ENCODE data around the gene LGALS1. TPM values are rescaled to one million over a fixed set of nuclear protein-coding genes. Genes with fewer than 3 reads are reported as not detected.
"Not testable (repeated sequence)": the region's sequence is repeated elsewhere in the genome, so short reads cannot be mapped to it uniquely, and the experiment has no call there.

LGALS1 gene
- total RNA-seq, 4 donors from 2014 or later, result 110 to 347 (median 232) TPM

GRCh38 chr22:37711490-37711889 is 36.1 kb downstream of the LGALS1 start:
- TF ChIP-seq CTCF (IDR thresholded peaks at IDR 0.05), result no peak
- no peak for TF ChIP-seq POLR2A (IDR thresholded peaks at IDR 0.05)

GRCh38 chr22:37713761-37714160 is 38.3 kb downstream of the LGALS1 start:
- DNase-seq (ENCODE audit: low spot score in 2 of 2), result no peak
- TF ChIP-seq CTCF (IDR thresholded peaks at IDR 0.05) (no peak), POLR2A (IDR thresholded peaks at IDR 0.05) (no peak)
- no peak overlapping the region for H3K4me3 ChIP-seq (ENCODE audit: low read depth, poor library complexity, severe bottlenecking)
- intact Hi-C loops (cut with DNase I; ENCODE audit: low total_unique reads), result no loop called here
- 95 to 98% methylated on average over 6 to 7 of the region's 7 CpGs for WGBS, 2 donors

More at GRCh38 chr22:37711490-37711889, 36.1 kb downstream of the LGALS1 start:
- no peak overlapping the region for H3K4me3 ChIP-seq (ENCODE audit: low read depth, poor library complexity, severe bottlenecking)
- intact Hi-C loops (cut with DNase I; ENCODE audit: low total_unique reads), result no loop called here
- whole genome bisulfite sequencing, 2 donors, result 92 to 93% methylated on average over 10 of the region's 10 CpGs
- DNase-seq (ENCODE audit: low spot score in 2 of 2), result no peak

GRCh38 chr22:37714634-37715033 is 39.2 kb downstream of the LGALS1 start:
- no peak overlapping the region for H3K4me3 ChIP-seq (ENCODE audit: low read depth, poor library complexity, severe bottlenecking)
- WGBS, 2 donors, result 94 to 98% methylated on average over 2 of the region's 2 CpGs
- no peak for DNase-seq (ENCODE audit: low spot score in 2 of 2)
- intact Hi-C loops (cut with DNase I; ENCODE audit: low total_unique reads), result no loop called here
- no peak for TF ChIP-seq POLR2A (IDR thresholded peaks at IDR 0.05)
- no peak for TF ChIP-seq CTCF (IDR thresholded peaks at IDR 0.05)

- DNase-seq (ENCODE audit: low spot score in 2 of 2), result no peak
- H3K4me3 ChIP-seq (ENCODE audit: low read depth, poor library complexity, severe bottlenecking), result no peak overlapping the region
- TF ChIP-seq CTCF (IDR thresholded peaks at IDR 0.05) (no peak), POLR2A (IDR thresholded peaks at IDR 0.05) (no peak)
- intact Hi-C loops (cut with DNase I; ENCODE audit: low total_unique reads), result no loop called here
- 76 to 96% methylated on average over 7 of the region's 7 CpGs for WGBS, 2 donors
Measured at GRCh38 chr22:37715760-37716159, 40.3 kb downstream of the LGALS1 start.

GRCh38 chr22:37716708-37717107 is 41.3 kb downstream of the LGALS1 start:
- 61 to 69% methylated on average over 9 of the region's 9 CpGs for WGBS, 2 donors
- DNase-seq (ENCODE audit: low spot score in 2 of 2), result no peak
- H3K4me3 ChIP-seq (ENCODE audit: low read depth, poor library complexity, severe bottlenecking), result no peak overlapping the region
- TF ChIP-seq CTCF (IDR thresholded peaks at IDR 0.05) (no peak), POLR2A (IDR thresholded peaks at IDR 0.05) (no peak)
- intact Hi-C loops (cut with DNase I; ENCODE audit: low total_unique reads), result no loop called here

- intact Hi-C loops (cut with DNase I; ENCODE audit: low total_unique reads); DNase-seq (ENCODE audit: low spot score in 2 of 2); H3K4me3 ChIP-seq (ENCODE audit: low read depth, poor library complexity, severe bottlenecking): not testable (repeated sequence)
- WGBS, 2 donors, result 67 to 79% methylated on average over 7 of the region's 7 CpGs
Measured at GRCh38 chr22:37717235-37717634, 41.8 kb downstream of the LGALS1 start.

GRCh38 chr22:37717746-37718305 is 42.4 kb downstream of the LGALS1 start:
- WGBS, 2 donors, result 92% methylated on average over 25 to 37 of the region's 38 CpGs
- H3K4me3 ChIP-seq (ENCODE audit: low read depth, poor library complexity, severe bottlenecking); DNase-seq (ENCODE audit: low spot score in 2 of 2); intact Hi-C loops (cut with DNase I; ENCODE audit: low total_unique reads): not testable (repeated sequence)

Data from lower leg skin (tissue), 4 donors.